K562 (cell line): ENCODE results near the gene BOC.

ENCODE experiments used
- CEBPB ChIP-seq: fragments of 450-650 bp; IDR thresholded peaks from 2 replicates; pipeline ENCODE4 v1.6.1; 2016; ENCODE audit warnings: missing genetic modification characterization, missing compliant biosample characterization
- MTA3 ChIP-seq: fragments of 450-650 bp; formaldehyde crosslinking; IDR thresholded peaks from 2 replicates; pipeline ENCODE4 v1.6.1; 2017; ENCODE audit warnings: mild to moderate bottlenecking, borderline replicate concordance
- TCF7L2 ChIP-seq: fragments of 150-350 bp; IDR thresholded peaks from 2 replicates; pipeline ENCODE4 v1.6.1; 2016; ENCODE audit warnings: low read depth, mild to moderate bottlenecking, low read length, moderate library complexity
- YY1 ChIP-seq, 3 experiments: IDR thresholded peaks; 2 replicates each; pipeline ENCODE4 v1.6.1; 2011; ENCODE audit warnings: low read length in 2 of 3, mild to moderate bottlenecking in 2 of 3, moderate library complexity in 2 of 3, borderline replicate concordance in 1 of 3, control low read depth in 1 of 3, low read depth in 1 of 3; ENCODE audit not compliant: insufficient read depth in 3 of 3, insufficient replicate concordance in 2 of 3, control insufficient read depth in 1 of 3, insufficient read length in 1 of 3; ENCODE audit errors: extremely low read depth in 1 of 3

- no peak for TF ChIP-seq TCF7L2
- no peak for TF ChIP-seq YY1 (IDR thresholded peaks at IDR 0.05; ENCODE audit: borderline replicate concordance in 1 of 3, control insufficient read depth in 1 of 3, extremely low read depth in 1 of 3, insufficient read depth in 3 of 3, insufficient read length in 1 of 3, insufficient replicate concordance in 2 of 3, low read depth in 1 of 3, low read length in 2 of 3)
- no peak for TF ChIP-seq CEBPB
- TF ChIP-seq MTA3: no peak
Measured at GRCh38 chr3:113285741-113286140, 74.4 kb downstream of the BOC start.
